HEK293 (cell line): ENCODE results near the gene PTPRN2.
"Not testable (repeated sequence)": the region's sequence is repeated elsewhere in the genome, so short reads cannot be mapped to it uniquely, and the experiment has no call there.

ENCODE experiments used
- BCL11B ChIP-seq: fragments of 450-650 bp; formaldehyde crosslinking; IDR thresholded peaks from 2 replicates; pipeline ENCODE4 v1.5.1; 2016; ENCODE audit warnings: low read depth, missing biosample characterization, missing genetic modification characterization
- CTCF ChIP-seq: fragments of 450-650 bp; formaldehyde crosslinking; IDR thresholded peaks from 2 replicates; pipeline ENCODE4 v1.5.1; 2016; ENCODE audit warnings: missing biosample characterization, missing genetic modification characterization
- REST ChIP-seq: fragments of 450-650 bp; formaldehyde crosslinking; IDR thresholded peaks from 2 replicates; pipeline ENCODE4 v1.5.1; 2016; ENCODE audit warnings: missing biosample characterization, missing genetic modification characterization
- SP7 ChIP-seq: fragments of 450-650 bp; formaldehyde crosslinking; IDR thresholded peaks from 2 replicates; pipeline ENCODE4 v1.5.1; 2016; ENCODE audit warnings: missing biosample characterization, missing genetic modification characterization
- ZNF280D ChIP-seq: fragments of 450-650 bp; formaldehyde crosslinking; IDR thresholded peaks from 2 replicates; pipeline ENCODE4 v1.5.1; 2016; ENCODE audit warnings: missing biosample characterization, missing genetic modification characterization
- ZNF37A ChIP-seq: fragments of 450-650 bp; IDR thresholded peaks from 2 replicates; pipeline ENCODE4 v1.5.1; 2018; ENCODE audit warnings: missing biosample characterization, missing genetic modification characterization

- TF ChIP-seq ZNF37A (tag by site-specific recombination); CTCF (tag by site-specific recombination); REST; BCL11B (tag by site-specific recombination); SP7 (tag by site-specific recombination); ZNF280D (tag by site-specific recombination): not testable (repeated sequence)
Measured at GRCh38 chr7:158304072-158304471, 283.6 kb downstream of the PTPRN2 start.
